ENCODE measurements around the gene LRFN2. TPM values are rescaled to one million over a fixed set of nuclear protein-coding genes. Genes with fewer than 3 reads are reported as not detected.

LRFN2 gene
- polyA plus RNA-seq, 3 donors, result not detected

DNA sequence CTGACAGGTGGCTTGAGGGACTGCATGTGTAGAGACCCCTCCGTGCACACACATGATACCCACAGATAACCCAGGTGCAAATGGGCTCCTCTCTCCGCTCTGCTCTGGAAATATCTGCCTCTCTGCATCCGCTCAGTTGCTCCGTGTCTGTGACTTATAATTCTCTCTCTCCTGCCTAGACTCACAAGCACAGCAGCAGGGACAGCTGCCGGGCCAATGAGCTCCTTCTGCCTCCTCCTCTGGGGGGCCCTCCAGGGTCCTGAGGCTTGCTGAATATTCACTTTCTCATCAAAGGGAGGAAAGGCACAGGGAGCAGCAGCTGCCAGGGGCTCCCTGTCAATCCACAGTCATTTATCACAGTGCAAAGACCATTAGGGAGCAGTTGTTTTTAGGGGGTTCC is 24.1 kb downstream of the LRFN2 start:
- no peak overlapping the region for H3K9ac ChIP-seq (ENCODE audit: insufficient read depth, low read length, poor library complexity, severe bottlenecking)
- no peak overlapping the region for H3K27ac Mint-ChIP-seq
- H3K36me3 ChIP-seq (replicated peaks in 1 of 2; ENCODE audit: control insufficient read depth in 1 of 2, insufficient read depth in 2 of 2, low read length in 2 of 2), result no peaks in the 10 kb centered on the region
- H3K4me1 Mint-ChIP-seq, result no peaks in the 10 kb centered on the region
- H3K27me3 ChIP-seq (ENCODE audit: control insufficient read depth in 2 of 2, insufficient read depth in 2 of 2, low read length in 2 of 2), result no peaks in the 10 kb centered on the region
- no peak overlapping the region for H3K4me3 Mint-ChIP-seq
- DNase-seq, result no peak
- H4K20me1 ChIP-seq (ENCODE audit: insufficient read depth, low read length), result no peaks in the 10 kb centered on the region
- TF ChIP-seq, protein P1, sequence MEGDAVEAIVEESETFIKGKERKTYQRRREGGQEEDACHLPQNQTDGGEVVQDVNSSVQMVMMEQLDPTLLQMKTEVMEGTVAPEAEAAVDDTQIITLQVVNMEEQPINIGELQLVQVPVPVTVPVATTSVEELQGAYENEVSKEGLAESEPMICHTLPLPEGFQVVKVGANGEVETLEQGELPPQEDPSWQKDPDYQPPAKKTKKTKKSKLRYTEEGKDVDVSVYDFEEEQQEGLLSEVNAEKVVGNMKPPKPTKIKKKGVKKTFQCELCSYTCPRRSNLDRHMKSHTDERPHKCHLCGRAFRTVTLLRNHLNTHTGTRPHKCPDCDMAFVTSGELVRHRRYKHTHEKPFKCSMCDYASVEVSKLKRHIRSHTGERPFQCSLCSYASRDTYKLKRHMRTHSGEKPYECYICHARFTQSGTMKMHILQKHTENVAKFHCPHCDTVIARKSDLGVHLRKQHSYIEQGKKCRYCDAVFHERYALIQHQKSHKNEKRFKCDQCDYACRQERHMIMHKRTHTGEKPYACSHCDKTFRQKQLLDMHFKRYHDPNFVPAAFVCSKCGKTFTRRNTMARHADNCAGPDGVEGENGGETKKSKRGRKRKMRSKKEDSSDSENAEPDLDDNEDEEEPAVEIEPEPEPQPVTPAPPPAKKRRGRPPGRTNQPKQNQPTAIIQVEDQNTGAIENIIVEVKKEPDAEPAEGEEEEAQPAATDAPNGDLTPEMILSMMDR (IDR thresholded peaks at IDR 0.05), result no peak
- H3K4me2 ChIP-seq (replicated peaks; ENCODE audit: extremely low read depth, low read length, poor library complexity, severe bottlenecking), result no peak overlapping the region
- H3K9me3 Mint-ChIP-seq, result no peaks in the 10 kb centered on the region
- no peak overlapping the region for H2AFZ ChIP-seq (ENCODE audit: insufficient read depth, low read depth, low read length, poor library complexity, severe bottlenecking)
- no peaks in the 10 kb centered on the region for H3K4me1 ChIP-seq (ENCODE audit: control insufficient read depth in 1 of 2, insufficient read depth in 2 of 2, low read length in 2 of 2)
- WGBS (ENCODE audit: insufficient coverage), result 95% methylated on average over 4 of the region's 5 CpGs
- no peak overlapping the region for H3K27ac ChIP-seq (ENCODE audit: low read depth in 1 of 2, low read length in 2 of 2)
- H3K36me3 Mint-ChIP-seq, result no peaks in the 10 kb centered on the region
- no peaks in the 10 kb centered on the region for H3K79me2 ChIP-seq (ENCODE audit: insufficient read depth, low read length)
- H3K27me3 Mint-ChIP-seq (ENCODE audit: low read depth in 3 of 3), result peaks cover 3 to 5% (median 5%) of the 10 kb centered on the region in 3 donors
- no peak overlapping the region for H3K4me3 ChIP-seq (replicated peaks in 1 of 3; ENCODE audit: low read depth in 2 of 3, low read length in 3 of 3)
- no peaks in the 10 kb centered on the region for H3K9me3 ChIP-seq (replicated peaks in 1 of 2; ENCODE audit: control insufficient read depth in 1 of 2, insufficient read depth in 1 of 2, low read length in 2 of 2)
- intact Hi-C loops (cut with micrococcal nuclease), result no loop called here

DNA sequence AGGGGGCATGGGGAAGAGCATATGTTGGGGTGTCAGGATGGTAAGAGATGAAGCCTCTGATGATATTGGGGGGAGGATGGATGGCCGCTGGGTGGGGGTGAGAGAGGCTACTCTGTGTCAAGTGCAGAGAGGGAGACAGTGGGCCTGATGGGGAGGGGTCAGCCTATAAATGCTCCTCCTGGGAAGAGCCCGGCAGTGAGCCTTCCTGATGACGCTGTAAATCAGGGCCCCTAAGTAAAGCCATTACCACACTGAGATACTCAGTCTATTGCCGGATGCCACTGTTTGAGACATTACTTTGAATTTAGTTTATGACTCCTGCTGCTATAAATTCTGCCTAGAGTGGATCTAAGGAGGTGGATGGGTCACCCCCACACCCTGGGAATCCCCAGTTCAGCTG is 28.1 kb downstream of the LRFN2 start:
- no peak overlapping the region for H3K4me3 ChIP-seq (replicated peaks in 1 of 3; ENCODE audit: low read depth in 2 of 3, low read length in 3 of 3)
- no peak overlapping the region for H2AFZ ChIP-seq (ENCODE audit: insufficient read depth, low read depth, low read length, poor library complexity, severe bottlenecking)
- Mint-ChIP-seq H3K4me3 (no peak overlapping the region), H3K36me3 (no peaks in the 10 kb centered on the region), H3K9me3 (no peaks in the 10 kb centered on the region), H3K27me3 (ENCODE audit: low read depth in 3 of 3) (peaks cover 2 to 7% (median 7%) of the 10 kb centered on the region in 3 donors), H3K4me1 (no peaks in the 10 kb centered on the region), H3K27ac (no peak overlapping the region)
- no peak overlapping the region for H3K4me2 ChIP-seq (replicated peaks; ENCODE audit: extremely low read depth, low read length, poor library complexity, severe bottlenecking)
- H4K20me1 ChIP-seq (ENCODE audit: insufficient read depth, low read length), result no peaks in the 10 kb centered on the region
- intact Hi-C loops (cut with micrococcal nuclease), result no loop called here
- no peaks in the 10 kb centered on the region for H3K4me1 ChIP-seq (ENCODE audit: control insufficient read depth in 1 of 2, insufficient read depth in 2 of 2, low read length in 2 of 2)
- H3K27me3 ChIP-seq (ENCODE audit: control insufficient read depth in 2 of 2, insufficient read depth in 2 of 2, low read length in 2 of 2), result no peaks in the 10 kb centered on the region
- H3K9me3 ChIP-seq (replicated peaks in 1 of 2; ENCODE audit: control insufficient read depth in 1 of 2, insufficient read depth in 1 of 2, low read length in 2 of 2), result no peaks in the 10 kb centered on the region
- H3K27ac ChIP-seq (ENCODE audit: low read depth in 1 of 2, low read length in 2 of 2), result no peak overlapping the region
- H3K36me3 ChIP-seq (replicated peaks in 1 of 2; ENCODE audit: control insufficient read depth in 1 of 2, insufficient read depth in 2 of 2, low read length in 2 of 2), result no peaks in the 10 kb centered on the region
- TF ChIP-seq, protein P1 (IDR thresholded peaks at IDR 0.05), result no peak
- no CpG with 5 or more reads among the region's 4 CpGs for WGBS (ENCODE audit: insufficient coverage)
- H3K9ac ChIP-seq (ENCODE audit: insufficient read depth, low read length, poor library complexity, severe bottlenecking), result no peak overlapping the region
- DNase-seq, result no peak
- H3K79me2 ChIP-seq (ENCODE audit: insufficient read depth, low read length), result no peaks in the 10 kb centered on the region

Measured in CD14-positive monocyte (primary cell).